Measurements from ENCODE around the gene EPHB2.
"Not testable (repeated sequence)": the region's sequence is repeated elsewhere in the genome, so short reads cannot be mapped to it uniquely, and the experiment has no call there.

Gene EPHB2

DNA sequence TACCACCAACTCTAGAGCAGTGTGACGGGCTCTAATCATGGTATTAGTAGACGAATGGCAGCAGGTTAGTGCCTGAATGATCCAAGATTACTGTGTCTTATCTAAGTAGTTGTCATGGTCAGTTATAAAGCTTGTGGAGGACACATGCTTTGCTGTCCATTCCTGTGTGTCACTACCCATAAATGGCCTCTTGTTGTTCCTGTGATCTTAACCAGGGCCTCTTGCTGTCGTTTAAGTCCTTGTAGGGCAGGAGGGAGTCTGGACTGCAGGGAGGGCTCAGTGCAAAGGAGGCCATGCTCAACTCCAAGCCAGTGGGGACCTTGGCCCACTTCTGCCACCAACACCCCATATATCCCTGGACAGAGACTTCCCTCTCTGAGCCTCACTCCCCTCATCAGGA is 130.5 kb downstream of the EPHB2 start:
- TF ChIP-seq, protein P1, sequence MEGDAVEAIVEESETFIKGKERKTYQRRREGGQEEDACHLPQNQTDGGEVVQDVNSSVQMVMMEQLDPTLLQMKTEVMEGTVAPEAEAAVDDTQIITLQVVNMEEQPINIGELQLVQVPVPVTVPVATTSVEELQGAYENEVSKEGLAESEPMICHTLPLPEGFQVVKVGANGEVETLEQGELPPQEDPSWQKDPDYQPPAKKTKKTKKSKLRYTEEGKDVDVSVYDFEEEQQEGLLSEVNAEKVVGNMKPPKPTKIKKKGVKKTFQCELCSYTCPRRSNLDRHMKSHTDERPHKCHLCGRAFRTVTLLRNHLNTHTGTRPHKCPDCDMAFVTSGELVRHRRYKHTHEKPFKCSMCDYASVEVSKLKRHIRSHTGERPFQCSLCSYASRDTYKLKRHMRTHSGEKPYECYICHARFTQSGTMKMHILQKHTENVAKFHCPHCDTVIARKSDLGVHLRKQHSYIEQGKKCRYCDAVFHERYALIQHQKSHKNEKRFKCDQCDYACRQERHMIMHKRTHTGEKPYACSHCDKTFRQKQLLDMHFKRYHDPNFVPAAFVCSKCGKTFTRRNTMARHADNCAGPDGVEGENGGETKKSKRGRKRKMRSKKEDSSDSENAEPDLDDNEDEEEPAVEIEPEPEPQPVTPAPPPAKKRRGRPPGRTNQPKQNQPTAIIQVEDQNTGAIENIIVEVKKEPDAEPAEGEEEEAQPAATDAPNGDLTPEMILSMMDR (IDR thresholded peaks at IDR 0.05; ENCODE audit: low read depth, low read length): no peak
- DNase-seq (ENCODE audit: extremely low read depth, low read depth): no peak

DNA sequence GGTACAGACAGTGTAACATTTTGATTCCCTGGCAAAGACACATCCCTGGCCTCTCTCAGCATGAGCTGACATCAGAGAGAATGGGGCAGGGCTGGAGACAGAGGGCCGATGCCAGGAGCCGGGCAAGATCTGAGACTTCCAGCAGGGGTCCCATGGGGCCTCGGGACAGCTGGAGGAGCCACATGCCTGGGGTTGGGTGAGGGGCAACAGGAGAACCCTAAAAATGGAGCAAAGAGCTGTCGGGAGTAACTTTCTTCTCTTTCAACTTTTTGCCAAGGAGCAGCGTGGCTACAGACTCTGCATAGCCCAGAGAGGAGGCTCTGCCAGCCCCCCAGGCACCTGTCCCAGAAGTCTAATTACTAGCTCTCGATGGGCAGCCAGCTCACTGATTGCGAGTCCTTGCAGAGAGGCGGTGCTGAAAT is 131.2 kb downstream of the EPHB2 start:
- TF ChIP-seq, protein P1 (IDR thresholded peaks at IDR 0.05; ENCODE audit: low read depth, low read length): no peak

DNA sequence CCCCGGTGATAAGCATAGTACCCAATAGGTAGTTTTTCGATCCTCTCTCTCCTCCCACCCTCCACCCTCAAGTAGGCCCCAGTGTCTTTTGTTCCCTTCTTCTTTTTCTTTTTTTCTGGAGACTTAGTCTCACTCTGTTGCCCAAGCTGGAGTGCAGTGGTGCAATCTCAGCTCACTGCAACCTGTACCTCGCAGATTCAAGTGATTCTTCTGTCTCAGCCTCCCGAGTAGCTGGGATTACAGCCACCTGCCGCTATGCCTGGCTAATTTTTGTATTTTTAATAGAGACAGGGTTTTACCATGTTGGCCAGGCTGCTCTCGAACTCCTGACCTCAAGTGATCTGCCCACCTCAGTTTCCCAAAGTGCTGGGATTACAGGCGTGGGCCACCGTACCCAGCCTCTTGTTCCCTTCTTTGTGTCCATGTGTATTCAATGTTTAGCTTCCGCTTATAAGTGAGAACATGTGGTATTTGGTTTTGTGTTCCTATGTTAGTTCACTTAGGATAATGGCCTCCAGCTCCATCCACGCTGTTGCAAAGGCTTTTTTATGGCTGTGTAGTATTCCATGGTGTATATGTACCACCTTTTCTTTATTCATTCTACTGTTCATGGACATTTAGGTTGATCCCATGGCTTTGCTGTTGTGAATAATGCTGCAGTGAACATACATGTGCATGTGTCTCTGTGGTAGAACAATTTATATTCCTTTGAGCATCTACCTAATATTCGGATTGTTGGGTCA is 133.0 kb downstream of the EPHB2 start:
- DNase-seq (ENCODE audit: extremely low read depth, low read depth): not testable (repeated sequence)

More for the DNA sequence above, 131.2 kb downstream of the EPHB2 start:
- DNase-seq (ENCODE audit: extremely low read depth, low read depth): no peak

DNA sequence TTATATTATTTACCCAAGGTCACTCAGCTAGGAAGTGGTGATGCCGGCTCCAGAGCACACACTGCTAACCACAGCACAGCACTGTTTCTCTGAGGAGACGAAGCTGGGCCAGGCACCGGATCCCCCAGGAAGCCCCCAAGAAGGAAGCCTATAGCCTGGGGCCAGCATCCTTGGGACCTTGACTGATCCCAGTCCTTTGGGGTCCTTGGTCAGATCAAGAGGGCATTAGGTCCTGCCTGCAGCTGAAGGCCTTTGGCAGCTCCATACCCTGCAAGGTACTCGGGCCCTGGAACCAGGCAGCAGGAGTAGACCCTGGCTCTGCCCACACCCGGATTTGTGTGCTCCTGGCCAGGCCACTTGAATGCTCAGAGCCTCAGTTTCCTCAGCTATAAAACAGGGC is 134.0 kb downstream of the EPHB2 start:
- TF ChIP-seq, protein P1 (IDR thresholded peaks at IDR 0.05; ENCODE audit: low read depth, low read length): no peak
- no peak for DNase-seq (ENCODE audit: extremely low read depth, low read depth)

DNA sequence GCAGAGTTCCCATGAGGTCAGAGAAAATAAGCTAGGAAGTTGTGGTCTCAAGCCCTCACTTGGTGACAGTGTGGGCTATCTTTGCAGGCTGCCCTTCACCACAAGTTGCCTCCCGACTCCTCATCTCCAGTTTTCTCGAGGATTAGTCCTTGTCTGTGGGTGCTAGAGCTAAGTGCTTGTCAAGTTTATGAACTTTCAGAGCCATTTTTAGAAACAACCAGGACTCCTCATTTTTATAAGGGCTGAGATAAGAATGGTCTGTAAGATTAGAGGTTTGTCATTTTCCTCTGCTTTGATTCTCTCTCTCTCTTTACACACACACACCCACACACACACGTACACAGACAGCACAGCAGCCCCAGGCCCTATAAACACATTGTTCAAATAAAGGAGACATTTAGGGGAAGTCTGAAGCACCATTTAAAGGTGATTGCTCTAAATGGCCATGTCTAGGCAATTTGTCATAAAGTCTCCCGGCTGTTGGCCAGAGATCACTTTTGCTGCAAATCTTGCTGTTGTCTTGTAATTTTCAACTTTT is 134.8 kb downstream of the EPHB2 start:
- TF ChIP-seq, protein P1 (IDR thresholded peaks at IDR 0.05; ENCODE audit: low read depth, low read length): no peak
- no peak for DNase-seq (ENCODE audit: extremely low read depth, low read depth)

DNA sequence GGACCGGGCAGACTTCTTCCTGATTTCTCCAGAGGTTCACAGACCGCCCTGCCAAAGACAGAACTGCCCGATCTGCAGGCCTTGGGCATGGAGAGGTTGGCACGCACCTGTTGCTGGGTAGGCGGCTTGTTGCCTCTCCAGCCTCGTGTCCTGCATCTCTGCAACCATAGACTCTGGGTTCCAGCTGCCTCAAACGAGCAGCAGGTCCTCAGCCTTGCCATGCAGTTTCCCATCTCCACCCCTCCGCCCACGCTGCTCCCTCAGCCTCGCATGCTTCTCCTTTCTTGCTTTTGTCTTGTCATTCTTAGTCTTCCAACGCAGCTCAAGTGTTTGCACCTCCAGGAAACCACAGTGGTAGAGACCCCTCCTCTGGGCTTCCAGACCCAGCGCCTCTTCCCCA is 135.8 kb downstream of the EPHB2 start:
- TF ChIP-seq, protein P1 (IDR thresholded peaks at IDR 0.05; ENCODE audit: low read depth, low read length): no peak
- no peak for DNase-seq (ENCODE audit: extremely low read depth, low read depth)

DNA sequence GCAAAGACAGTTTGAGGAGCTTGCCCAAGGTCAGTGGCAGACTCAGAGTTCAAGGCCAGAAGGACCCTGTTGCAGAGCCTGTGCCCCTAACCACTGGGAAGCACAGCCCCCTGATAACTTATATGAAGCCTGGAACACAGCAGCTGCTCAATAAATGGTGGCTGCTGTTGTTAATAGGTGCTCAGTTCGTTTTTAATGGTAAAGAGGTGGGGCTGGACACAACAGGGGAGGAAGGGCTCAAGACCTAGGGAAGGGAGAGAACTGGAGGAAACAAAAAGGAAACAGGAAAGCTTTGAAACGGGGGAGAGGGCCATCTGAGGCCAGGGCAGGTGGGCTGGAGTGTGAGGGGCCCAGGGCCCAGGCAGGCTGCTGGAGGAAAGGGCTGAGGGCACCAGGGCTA is 136.6 kb downstream of the EPHB2 start:
- TF ChIP-seq, protein P1 (IDR thresholded peaks at IDR 0.05; ENCODE audit: low read depth, low read length): no peak
- DNase-seq (ENCODE audit: extremely low read depth, low read depth): no peak

DNA sequence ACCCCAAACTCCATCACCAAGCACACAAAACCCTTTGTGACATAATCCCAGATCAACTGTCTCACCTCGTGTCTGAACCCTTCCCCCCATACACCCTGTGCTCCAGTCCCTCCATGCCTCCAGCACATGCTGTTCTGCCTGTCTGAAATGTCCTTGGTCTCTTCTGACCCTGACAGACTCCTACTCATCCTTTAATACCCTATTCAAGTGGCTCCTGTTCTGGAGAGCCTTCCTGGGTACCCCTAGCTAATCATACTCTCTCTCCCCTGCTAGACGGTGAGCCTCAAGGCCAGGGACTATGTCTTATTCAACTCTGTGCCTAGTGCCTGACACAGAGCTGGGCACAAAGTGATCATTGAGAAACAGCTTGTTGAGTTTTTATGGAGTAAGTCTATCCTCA is 137.1 kb downstream of the EPHB2 start:
- TF ChIP-seq, protein P1 (IDR thresholded peaks at IDR 0.05; ENCODE audit: low read depth, low read length): no peak
- DNase-seq (ENCODE audit: extremely low read depth, low read depth): no peak
